GM12864 (cell line): ENCODE data around the gene BEND7.
"Not testable (repeated sequence)": the region's sequence is repeated elsewhere in the genome, so short reads cannot be mapped to it uniquely, and the experiment has no call there.

ENCODE experiments used
- DNase-seq: peaks from one replicate; pipeline ENCODE4 v3.0.0-alpha.2; 2011; ENCODE audit warnings: low read depth
- H3K4me3 ChIP-seq: 2 replicates; pipeline ENCODE4 v1.5.1; 2011; ENCODE audit warnings: mild to moderate bottlenecking, low read depth, low read length, control low read depth
- CTCF ChIP-seq: IDR thresholded peaks from 2 replicates; pipeline ENCODE4 v1.5.1; 2011; ENCODE audit warnings: low read depth, mild to moderate bottlenecking, moderate library complexity, low read length, control low read depth, inconsistent platforms; ENCODE audit errors: missing control alignments

Gene BEND7

GRCh38 chr10:13445656-13446400 is 83.0 kb downstream of the BEND7 start:
- H3K4me3 ChIP-seq, result no peak overlapping the region
- no peak for TF ChIP-seq CTCF

GRCh38 chr10:13441476-13441875 is 87.3 kb downstream of the BEND7 start:
- DNase-seq, result no peak
- TF ChIP-seq CTCF, result no peak
- no peak overlapping the region for H3K4me3 ChIP-seq

More at GRCh38 chr10:13445656-13446400, 83.0 kb downstream of the BEND7 start:
- no peak for DNase-seq

GRCh38 chr10:13440185-13441061 is 88.4 kb downstream of the BEND7 start:
- no peak overlapping the region for H3K4me3 ChIP-seq
- peak; percentile 84 for TF ChIP-seq CTCF
- no peak for DNase-seq

- TF ChIP-seq CTCF, result no peak
- H3K4me3 ChIP-seq, result no peak overlapping the region
- DNase-seq, result no peak
These were observed 89.3 kb downstream of the BEND7 start for GRCh38 chr10:13439313-13440184.

- no peak overlapping the region for H3K4me3 ChIP-seq
- no peak for TF ChIP-seq CTCF
- no peak for DNase-seq
These were observed 91.7 kb downstream of the BEND7 start for GRCh38 chr10:13437026-13437555.

- not testable (repeated sequence) for H3K4me3 ChIP-seq, DNase-seq
These were observed 100.9 kb downstream of the BEND7 start for GRCh38 chr10:13427943-13428342.

- no peak for TF ChIP-seq CTCF
- DNase-seq, result no peak
- H3K4me3 ChIP-seq, result no peak overlapping the region
These were observed 103.4 kb downstream of the BEND7 start for GRCh38 chr10:13425397-13425796.
